ENCODE measurements around the gene ZNF496.

- TF ChIP-seq CTCF (IDR thresholded peaks at IDR 0.05; ENCODE audit: borderline replicate concordance, extremely low read depth, low read length, poor library complexity, severe bottlenecking) (no peak), EZH2 (IDR thresholded peaks at IDR 0.05; ENCODE audit: borderline replicate concordance, low read depth, low read length, severe bottlenecking) (no peak)
Measured at GRCh38 chr1:247296599-247297180, 35.0 kb downstream of the ZNF496 start.
